ENCODE measurements around the gene RPLP1. TPM values are rescaled to one million over a fixed set of nuclear protein-coding genes. Genes with fewer than 3 reads are reported as not detected.

The RPLP1 gene
- total RNA-seq, 6 experiments from 2014 or later: 164 to 536 (median 471) TPM

DNA sequence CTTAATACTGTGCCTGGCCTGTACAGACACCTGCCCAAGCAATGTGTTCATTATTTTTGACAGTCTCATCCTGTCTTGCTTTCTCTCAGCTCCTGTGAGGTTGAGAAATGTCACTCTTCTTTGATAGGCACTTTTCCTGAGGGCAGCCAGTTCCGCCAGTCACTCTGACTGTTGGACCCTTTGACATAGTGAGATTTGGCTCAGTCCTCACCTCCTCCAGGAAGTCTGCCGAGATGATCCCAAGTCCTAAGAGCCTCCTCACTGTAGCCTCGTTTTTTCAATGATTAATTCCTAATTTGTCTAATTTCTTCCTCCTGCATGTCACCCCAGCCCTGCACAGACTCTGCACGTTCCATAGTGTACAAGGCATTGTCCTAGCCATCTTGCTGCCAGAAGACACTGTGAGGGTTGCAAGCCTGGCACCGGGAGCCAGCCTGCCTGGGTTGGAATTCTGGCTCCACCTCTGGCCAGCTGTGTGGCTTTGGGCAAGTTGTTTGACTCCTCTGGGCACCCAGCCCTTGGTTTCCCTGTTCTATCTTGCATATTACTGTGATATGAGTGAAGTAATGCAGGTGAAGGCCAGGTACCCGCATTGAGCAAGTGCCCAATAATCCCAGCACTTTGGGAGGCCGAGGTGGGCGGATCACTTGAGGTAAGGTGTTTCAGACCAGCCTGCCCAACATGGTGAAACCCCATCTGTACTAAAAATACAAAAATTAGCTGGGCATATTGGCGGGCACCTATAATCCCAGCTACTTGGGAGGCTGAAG lies 24.3 kb downstream of the RPLP1 start:
- H3K9me3 ChIP-seq: no peaks in the 10 kb centered on the region
- WGBS (ENCODE audit: insufficient coverage, low coverage, low lambda C conversion rate, missing lambda C conversion rate): 56% methylated on average over 7 of the region's 9 CpGs
- no peak overlapping the region for H3K4me3 ChIP-seq
- ATAC-seq: no peak
- no peak overlapping the region for H3K27ac ChIP-seq
- TF ChIP-seq POLR2A (IDR thresholded peaks at IDR 0.05): no peak
- TF ChIP-seq, protein P1, sequence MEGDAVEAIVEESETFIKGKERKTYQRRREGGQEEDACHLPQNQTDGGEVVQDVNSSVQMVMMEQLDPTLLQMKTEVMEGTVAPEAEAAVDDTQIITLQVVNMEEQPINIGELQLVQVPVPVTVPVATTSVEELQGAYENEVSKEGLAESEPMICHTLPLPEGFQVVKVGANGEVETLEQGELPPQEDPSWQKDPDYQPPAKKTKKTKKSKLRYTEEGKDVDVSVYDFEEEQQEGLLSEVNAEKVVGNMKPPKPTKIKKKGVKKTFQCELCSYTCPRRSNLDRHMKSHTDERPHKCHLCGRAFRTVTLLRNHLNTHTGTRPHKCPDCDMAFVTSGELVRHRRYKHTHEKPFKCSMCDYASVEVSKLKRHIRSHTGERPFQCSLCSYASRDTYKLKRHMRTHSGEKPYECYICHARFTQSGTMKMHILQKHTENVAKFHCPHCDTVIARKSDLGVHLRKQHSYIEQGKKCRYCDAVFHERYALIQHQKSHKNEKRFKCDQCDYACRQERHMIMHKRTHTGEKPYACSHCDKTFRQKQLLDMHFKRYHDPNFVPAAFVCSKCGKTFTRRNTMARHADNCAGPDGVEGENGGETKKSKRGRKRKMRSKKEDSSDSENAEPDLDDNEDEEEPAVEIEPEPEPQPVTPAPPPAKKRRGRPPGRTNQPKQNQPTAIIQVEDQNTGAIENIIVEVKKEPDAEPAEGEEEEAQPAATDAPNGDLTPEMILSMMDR (IDR thresholded peaks at IDR 0.05): no peak
- H3K36me3 ChIP-seq: no peaks in the 10 kb centered on the region
- H3K4me1 ChIP-seq: no peaks in the 10 kb centered on the region
- intact Hi-C loops (cut with DNase I): loop anchor here in 1 of 2 donors (10.0 kb wide), 1 partner anchor 1018 kb away; no protein-coding TSS in a partner anchor
- H3K27me3 ChIP-seq: no peaks in the 10 kb centered on the region
- DNase-seq: peak in 1 of 3 donors; percentile 31

GRCh38 chr15:69478259-69478781 lies 25.7 kb downstream of the RPLP1 start:
- Histone ChIP-seq H3K4me3 (no peak overlapping the region), H3K27ac (no peak overlapping the region), H3K9me3 (no peaks in the 10 kb centered on the region), H3K27me3 (no peaks in the 10 kb centered on the region), H3K36me3 (no peaks in the 10 kb centered on the region), H3K4me1 (no peaks in the 10 kb centered on the region)
- intact Hi-C loops (cut with DNase I): loop anchor here in 1 of 2 donors (10.0 kb wide), 1 partner anchor 1016 kb away; no protein-coding TSS in a partner anchor
- TF ChIP-seq, protein P1 (IDR thresholded peaks at IDR 0.05): peak; percentile 66 to 94 (median 87)
- no peak for TF ChIP-seq POLR2A (IDR thresholded peaks at IDR 0.05)
- ATAC-seq (peak; percentile 51 to 66 (median 56)), DNase-seq (peak in 2 of 3 donors; percentile 51 to 60)
- 49% methylated on average over 9 of the region's 13 CpGs for WGBS (ENCODE audit: insufficient coverage, low coverage, low lambda C conversion rate, missing lambda C conversion rate)

DNA sequence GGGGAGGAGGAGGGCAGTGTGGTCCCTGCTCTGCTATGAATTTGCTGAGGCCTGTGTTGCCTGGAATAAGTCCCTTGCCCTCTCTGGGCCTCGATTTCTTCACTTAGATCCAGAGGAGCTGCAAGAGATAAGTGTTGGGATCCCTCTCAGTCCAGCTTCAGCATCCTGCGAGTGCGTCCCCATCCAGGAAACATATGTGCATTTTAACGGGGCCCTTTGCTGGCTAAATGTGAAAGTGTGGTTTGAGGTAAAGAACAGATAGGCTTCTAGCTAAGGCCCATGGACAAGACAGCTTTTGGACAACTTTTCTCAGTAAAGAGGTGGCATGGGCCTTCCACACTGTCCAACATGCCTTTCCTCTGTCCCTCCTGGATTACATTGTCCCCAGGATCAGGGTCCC lies 26.5 kb downstream of the RPLP1 start:
- no peak for TF ChIP-seq POLR2A (IDR thresholded peaks at IDR 0.05)
- TF ChIP-seq, protein P1 (IDR thresholded peaks at IDR 0.05): no peak
- no peak overlapping the region for H3K4me3 ChIP-seq
- WGBS (ENCODE audit: insufficient coverage, low coverage, low lambda C conversion rate, missing lambda C conversion rate): 71% methylated on average over 2 of the region's 4 CpGs
- intact Hi-C loops (cut with DNase I): loop anchor here in 1 of 2 donors (10.0 kb wide), 1 partner anchor 1016 kb away; no protein-coding TSS in a partner anchor
- no peak for DNase-seq
- no peak for ATAC-seq
- no peak overlapping the region for H3K27ac ChIP-seq
- no peaks in the 10 kb centered on the region for H3K9me3 ChIP-seq
- H3K27me3 ChIP-seq: no peaks in the 10 kb centered on the region
- no peaks in the 10 kb centered on the region for H3K4me1 ChIP-seq
- no peaks in the 10 kb centered on the region for H3K36me3 ChIP-seq

DNA sequence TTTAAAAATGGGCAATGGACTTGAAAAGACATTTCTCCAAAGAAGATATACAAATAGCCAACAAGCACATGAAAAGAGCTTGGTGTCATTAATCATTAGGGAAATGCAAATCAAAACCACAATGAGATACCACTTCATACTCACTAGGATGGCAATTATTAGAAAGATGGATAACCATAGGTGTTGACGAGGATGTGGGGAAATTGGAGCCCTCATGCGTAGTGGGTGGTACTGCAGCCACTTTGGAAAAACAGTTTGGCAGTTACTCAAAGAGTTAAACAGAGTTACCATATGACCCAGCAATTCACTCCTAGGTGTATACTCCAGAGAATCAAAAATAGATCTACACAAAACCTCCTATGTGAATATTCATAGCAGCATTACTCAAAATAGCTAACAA lies 27.4 kb downstream of the RPLP1 start:
- WGBS (ENCODE audit: insufficient coverage, low coverage, low lambda C conversion rate, missing lambda C conversion rate): 95% methylated on average over 2 of the region's 2 CpGs
- no peak for ATAC-seq
- intact Hi-C loops (cut with DNase I): loop anchor here in 1 of 2 donors (10.0 kb wide), 1 partner anchor 1015 kb away; no protein-coding TSS in a partner anchor

More for the DNA sequence above, 27.4 kb downstream of the RPLP1 start:
- no peaks in the 10 kb centered on the region for H3K27me3 ChIP-seq
- H3K9me3 ChIP-seq: no peaks in the 10 kb centered on the region
- DNase-seq: peak in 1 of 3 donors; percentile 3
- H3K4me1 ChIP-seq: no peaks in the 10 kb centered on the region
- H3K27ac ChIP-seq: no peak overlapping the region
- no peak for TF ChIP-seq POLR2A (IDR thresholded peaks at IDR 0.05)
- TF ChIP-seq, protein P1 (IDR thresholded peaks at IDR 0.05): no peak
- no peak overlapping the region for H3K4me3 ChIP-seq
- no peaks in the 10 kb centered on the region for H3K36me3 ChIP-seq
